Sigmoid colon (tissue), 4 donors: ENCODE results near the gene RHBDF2.

Experiments
- EP300 ChIP-seq, 4 donors: sonication (generic); formaldehyde crosslinking; IDR thresholded peaks; one replicate each; pipeline ENCODE4 v1.6.1; 2017; ENCODE audit warnings: antibody characterized with exemption in 4 of 4
- POLR2A ChIP-seq, 2 donors: fragments of 450-650 bp; IDR thresholded peaks; one replicate each; pipeline ENCODE4 v1.6.1; 2016; ENCODE audit warnings: antibody characterized with exemption in 2 of 2, mild to moderate bottlenecking in 2 of 2, moderate library complexity in 2 of 2
- POLR2AphosphoS5 ChIP-seq, 4 donors: sonication (generic); formaldehyde crosslinking; IDR thresholded peaks; one replicate each; pipeline ENCODE4 v1.6.1; 2017; ENCODE audit warnings: antibody characterized with exemption in 4 of 4
- TF ChIP-seq, protein P1 (sequence below), 4 experiments: fragments of 450-650 bp in 3 of 4; fragments of 200-600 bp in 1 of 4; IDR thresholded peaks; one replicate each; pipeline ENCODE4 v1.5.1; 2016 to 2019; ENCODE audit warnings: antibody characterized with exemption in 4 of 4, mild to moderate bottlenecking in 3 of 4, moderate library complexity in 2 of 4

DNA sequence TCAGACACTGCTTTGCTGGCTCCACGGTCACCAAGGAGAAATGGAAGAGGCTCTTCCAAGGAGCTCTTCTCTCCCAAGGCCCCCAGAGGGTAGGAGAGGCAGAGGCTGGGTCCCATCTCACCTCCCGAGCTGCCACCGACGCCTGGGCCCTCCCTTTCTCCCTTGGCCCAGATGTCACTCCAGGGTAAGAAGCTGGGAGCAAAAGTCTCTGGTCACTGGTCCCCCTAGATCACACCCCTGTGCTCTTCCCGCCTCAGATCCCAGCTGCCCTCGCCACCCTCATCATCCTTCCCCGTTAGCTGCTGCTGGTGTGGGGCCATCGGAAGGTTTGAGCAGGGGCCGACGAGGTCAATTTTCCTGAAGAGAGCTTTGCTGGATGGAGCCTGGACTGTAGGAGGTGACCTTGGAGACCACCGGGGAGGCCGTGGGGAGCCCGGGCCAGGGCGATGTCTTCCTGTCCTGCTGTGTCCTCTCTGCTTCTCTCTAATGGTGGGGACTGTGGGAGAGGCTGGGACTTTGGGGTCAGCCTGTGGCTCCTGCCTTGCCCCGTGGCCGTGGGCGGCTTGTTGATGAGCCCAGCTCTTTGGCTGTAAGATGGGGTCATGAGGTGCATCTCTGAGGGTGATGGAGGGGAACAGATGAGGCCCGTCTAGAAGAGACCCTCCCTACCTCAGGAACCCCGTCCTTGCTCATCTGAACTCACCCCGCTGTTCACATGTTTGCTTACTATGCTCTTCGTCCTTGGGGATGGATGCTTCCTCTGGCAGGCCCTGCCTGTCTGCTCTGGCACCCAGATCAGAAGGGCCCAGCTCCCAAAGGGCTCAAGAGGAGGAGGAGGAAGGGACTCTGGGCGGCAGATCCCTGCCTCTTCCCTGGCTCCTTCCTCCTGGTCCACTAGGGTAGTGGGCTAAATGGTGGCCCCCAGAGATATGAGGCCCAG is 11.4 kb upstream of the RHBDF2 start:
- TF ChIP-seq, protein P1, sequence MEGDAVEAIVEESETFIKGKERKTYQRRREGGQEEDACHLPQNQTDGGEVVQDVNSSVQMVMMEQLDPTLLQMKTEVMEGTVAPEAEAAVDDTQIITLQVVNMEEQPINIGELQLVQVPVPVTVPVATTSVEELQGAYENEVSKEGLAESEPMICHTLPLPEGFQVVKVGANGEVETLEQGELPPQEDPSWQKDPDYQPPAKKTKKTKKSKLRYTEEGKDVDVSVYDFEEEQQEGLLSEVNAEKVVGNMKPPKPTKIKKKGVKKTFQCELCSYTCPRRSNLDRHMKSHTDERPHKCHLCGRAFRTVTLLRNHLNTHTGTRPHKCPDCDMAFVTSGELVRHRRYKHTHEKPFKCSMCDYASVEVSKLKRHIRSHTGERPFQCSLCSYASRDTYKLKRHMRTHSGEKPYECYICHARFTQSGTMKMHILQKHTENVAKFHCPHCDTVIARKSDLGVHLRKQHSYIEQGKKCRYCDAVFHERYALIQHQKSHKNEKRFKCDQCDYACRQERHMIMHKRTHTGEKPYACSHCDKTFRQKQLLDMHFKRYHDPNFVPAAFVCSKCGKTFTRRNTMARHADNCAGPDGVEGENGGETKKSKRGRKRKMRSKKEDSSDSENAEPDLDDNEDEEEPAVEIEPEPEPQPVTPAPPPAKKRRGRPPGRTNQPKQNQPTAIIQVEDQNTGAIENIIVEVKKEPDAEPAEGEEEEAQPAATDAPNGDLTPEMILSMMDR (IDR thresholded peaks at IDR 0.05), result no peak
- TF ChIP-seq POLR2AphosphoS5 (IDR thresholded peaks at IDR 0.05), result no peak
- no peak for TF ChIP-seq POLR2A (IDR thresholded peaks at IDR 0.05)
- no peak for TF ChIP-seq EP300 (IDR thresholded peaks at IDR 0.05)
